Epithelial cell of esophagus (primary cell): Measurements from ENCODE around the gene FYCO1.

Experiments used
- DNase-seq: peaks from one replicate; pipeline ENCODE4 v3.0.0; 2010; ENCODE audit warnings: low read depth
- H3K4me3 ChIP-seq: 2 replicates; pipeline ENCODE4 v1.5.1; 2011; ENCODE audit warnings: mild to moderate bottlenecking, low read length, control low read depth
- CTCF ChIP-seq: IDR thresholded peaks from 2 replicates; pipeline ENCODE4 v1.5.1; 2011; ENCODE audit warnings: low read depth, mild to moderate bottlenecking, low read length, control low read depth, inconsistent platforms; ENCODE audit not compliant: insufficient read depth; ENCODE audit errors: missing control alignments

Gene FYCO1

GRCh38 chr3:46029953-46030543 lies 34.4 kb upstream of the FYCO1 start:
- H3K4me3 ChIP-seq = no peak overlapping the region
- no peak for TF ChIP-seq CTCF
- no peak for DNase-seq

GRCh38 chr3:46027736-46028397 lies 32.2 kb upstream of the FYCO1 start:
- DNase-seq = no peak
- no peak for TF ChIP-seq CTCF
- no peak overlapping the region for H3K4me3 ChIP-seq

- no peak within 1 kb of the TSS for H3K4me3 ChIP-seq
- DNase-seq = no peak
- TF ChIP-seq CTCF = no peak
These were observed 31.5 kb upstream of the FYCO1 start, which contains the start of gene XCR1 for GRCh38 chr3:46027021-46027705. Gene XCR1, minus strand, starts transcription at chr3:46027483. Its CDS starts 5,536 bp downstream, at chr3:46021947.

- no peak overlapping the region for H3K4me3 ChIP-seq
- TF ChIP-seq CTCF = no peak
- no peak for DNase-seq
These were observed 29.5 kb upstream of the FYCO1 start for GRCh38 chr3:46025139-46025538.

GRCh38 chr3:46024131-46024530 lies 28.5 kb upstream of the FYCO1 start:
- no peak for TF ChIP-seq CTCF
- H3K4me3 ChIP-seq = no peak overlapping the region
- no peak for DNase-seq

GRCh38 chr3:46022909-46023785 lies 27.5 kb upstream of the FYCO1 start:
- TF ChIP-seq CTCF = no peak
- no peak overlapping the region for H3K4me3 ChIP-seq
- no peak for DNase-seq
